ENCODE measurements around the gene GRIA4. TPM values are rescaled to one million over a fixed set of nuclear protein-coding genes. Genes with fewer than 3 reads are reported as not detected.

The GRIA4 gene
- polyA plus RNA-seq, 3 donors from 2014 or later: not detected

- no peak for DNase-seq
- Mint-ChIP-seq H3K27me3 (ENCODE audit: low read depth in 3 of 3) (peaks cover 0 to 1% (median 0%) of the 10 kb centered on the region in 3 donors), H3K4me1 (no peaks in the 10 kb centered on the region), H3K4me3 (no peak overlapping the region), H3K9me3 (peaks cover 0 to 11% (median 2%) of the 10 kb centered on the region in 6 donors), H3K36me3 (no peaks in the 10 kb centered on the region), H3K27ac (no peak overlapping the region)
Measured at GRCh38 chr11:105790840-105791239, 181.0 kb downstream of the GRIA4 start.

- Mint-ChIP-seq H3K36me3 (no peaks in the 10 kb centered on the region), H3K27me3 (ENCODE audit: low read depth in 3 of 3) (peaks cover 0 to 1% (median 0%) of the 10 kb centered on the region in 3 donors), H3K9me3 (peaks cover 0 to 6% (median 0%) of the 10 kb centered on the region in 6 donors), H3K27ac (no peak overlapping the region), H3K4me3 (no peak overlapping the region), H3K4me1 (no peaks in the 10 kb centered on the region)
- DNase-seq: no peak
Measured at GRCh38 chr11:105793092-105793491, 183.2 kb downstream of the GRIA4 start.

GRCh38 chr11:105799263-105799662 lies 189.4 kb downstream of the GRIA4 start:
- no peak for DNase-seq
- H3K4me3 Mint-ChIP-seq: no peak overlapping the region
- H3K27ac Mint-ChIP-seq: no peak overlapping the region
- no peaks in the 10 kb centered on the region for H3K4me1 Mint-ChIP-seq
- no peaks in the 10 kb centered on the region for H3K36me3 Mint-ChIP-seq
- peaks cover 0 to 5% (median under 1%) of the 10 kb centered on the region in 6 donors for H3K9me3 Mint-ChIP-seq
- peaks cover 0 to 1% (median 0%) of the 10 kb centered on the region in 3 donors for H3K27me3 Mint-ChIP-seq (ENCODE audit: low read depth in 3 of 3)

- H3K4me1 Mint-ChIP-seq: no peaks in the 10 kb centered on the region
- H3K27ac Mint-ChIP-seq: no peak overlapping the region
- no peak overlapping the region for H3K4me3 Mint-ChIP-seq
- H3K36me3 Mint-ChIP-seq: no peaks in the 10 kb centered on the region
- H3K27me3 Mint-ChIP-seq (ENCODE audit: low read depth in 3 of 3): peaks cover 0 to 1% (median 0%) of the 10 kb centered on the region in 3 donors
- DNase-seq: no peak
- peaks cover 0 to 5% (median 1%) of the 10 kb centered on the region in 6 donors for H3K9me3 Mint-ChIP-seq
Measured at GRCh38 chr11:105799728-105800462, 190.0 kb downstream of the GRIA4 start.

- Mint-ChIP-seq H3K36me3 (no peaks in the 10 kb centered on the region), H3K27ac (no peak overlapping the region), H3K4me1 (no peaks in the 10 kb centered on the region), H3K9me3 (peaks cover 0 to 5% (median 2%) of the 10 kb centered on the region in 6 donors), H3K27me3 (ENCODE audit: low read depth in 3 of 3) (no peaks in the 10 kb centered on the region), H3K4me3 (no peak overlapping the region)
- DNase-seq: no peak
Measured at GRCh38 chr11:105802390-105802789, 192.5 kb downstream of the GRIA4 start.

- Mint-ChIP-seq H3K4me3 (no peak overlapping the region), H3K27ac (no peak overlapping the region), H3K9me3 (peaks cover 0 to 8% (median 5%) of the 10 kb centered on the region in 6 donors), H3K4me1 (no peaks in the 10 kb centered on the region), H3K36me3 (no peaks in the 10 kb centered on the region), H3K27me3 (ENCODE audit: low read depth in 3 of 3) (peaks cover 0 to 2% (median 1%) of the 10 kb centered on the region in 3 donors)
- no peak for DNase-seq
Measured at GRCh38 chr11:105811242-105811641, 201.4 kb downstream of the GRIA4 start.

- H3K4me3 Mint-ChIP-seq: no peak overlapping the region
- no peaks in the 10 kb centered on the region for H3K36me3 Mint-ChIP-seq
- H3K9me3 Mint-ChIP-seq: peaks cover 0 to 12% (median 0%) of the 10 kb centered on the region in 6 donors
- peaks cover 0 to 4% (median 0%) of the 10 kb centered on the region in 3 donors for H3K27me3 Mint-ChIP-seq (ENCODE audit: low read depth in 3 of 3)
- no peaks in the 10 kb centered on the region for H3K4me1 Mint-ChIP-seq
- no peak overlapping the region for H3K27ac Mint-ChIP-seq
- no peak for DNase-seq
Measured at GRCh38 chr11:105821372-105821771, 211.5 kb downstream of the GRIA4 start.

- Mint-ChIP-seq H3K9me3 (peaks cover 0 to 12% (median 0%) of the 10 kb centered on the region in 6 donors), H3K36me3 (no peaks in the 10 kb centered on the region), H3K4me3 (no peak overlapping the region), H3K27me3 (ENCODE audit: low read depth in 3 of 3) (peaks cover 0 to 4% (median 0%) of the 10 kb centered on the region in 3 donors), H3K4me1 (no peaks in the 10 kb centered on the region), H3K27ac (no peak overlapping the region)
- no peak for DNase-seq
Measured at GRCh38 chr11:105821781-105822180, 211.9 kb downstream of the GRIA4 start.

GRCh38 chr11:105823495-105824033 lies 213.7 kb downstream of the GRIA4 start:
- peaks cover 0 to 12% (median 0%) of the 10 kb centered on the region in 6 donors for H3K9me3 Mint-ChIP-seq
- peaks cover 0 to 3% (median 0%) of the 10 kb centered on the region in 3 donors for H3K27me3 Mint-ChIP-seq (ENCODE audit: low read depth in 3 of 3)
- H3K4me1 Mint-ChIP-seq: no peaks in the 10 kb centered on the region
- H3K36me3 Mint-ChIP-seq: no peaks in the 10 kb centered on the region
- H3K4me3 Mint-ChIP-seq: no peak overlapping the region
- no peak overlapping the region for H3K27ac Mint-ChIP-seq
- no peak for DNase-seq

GRCh38 chr11:105824457-105825013 lies 214.7 kb downstream of the GRIA4 start:
- H3K4me1 Mint-ChIP-seq: no peaks in the 10 kb centered on the region
- H3K9me3 Mint-ChIP-seq: peaks cover 0 to 12% (median 0%) of the 10 kb centered on the region in 6 donors
- H3K36me3 Mint-ChIP-seq: no peaks in the 10 kb centered on the region
- peaks cover 0 to 3% (median 0%) of the 10 kb centered on the region in 3 donors for H3K27me3 Mint-ChIP-seq (ENCODE audit: low read depth in 3 of 3)
- H3K4me3 Mint-ChIP-seq: no peak overlapping the region
- H3K27ac Mint-ChIP-seq: no peak overlapping the region
- no peak for DNase-seq

- Mint-ChIP-seq H3K36me3 (no peaks in the 10 kb centered on the region), H3K4me3 (no peak overlapping the region), H3K27me3 (ENCODE audit: low read depth in 3 of 3) (peaks cover 0 to 3% (median 1%) of the 10 kb centered on the region in 3 donors), H3K4me1 (no peaks in the 10 kb centered on the region), H3K27ac (no peak overlapping the region), H3K9me3 (peaks cover 0 to 7% (median 0%) of the 10 kb centered on the region in 6 donors)
- no peak for DNase-seq
Measured at GRCh38 chr11:105825141-105825540, 215.3 kb downstream of the GRIA4 start.

- Mint-ChIP-seq H3K9me3 (peaks cover 0 to 4% (median 0%) of the 10 kb centered on the region in 6 donors), H3K4me1 (no peaks in the 10 kb centered on the region), H3K27me3 (ENCODE audit: low read depth in 3 of 3) (peaks cover 1 to 2% (median 2%) of the 10 kb centered on the region in 3 donors), H3K27ac (no peak overlapping the region), H3K4me3 (no peak overlapping the region), H3K36me3 (no peaks in the 10 kb centered on the region)
- DNase-seq: no peak
Measured at GRCh38 chr11:105827906-105828305, 218.0 kb downstream of the GRIA4 start.

GRCh38 chr11:105829084-105829483 lies 219.2 kb downstream of the GRIA4 start:
- H3K4me3 Mint-ChIP-seq: no peak overlapping the region
- no peaks in the 10 kb centered on the region for H3K36me3 Mint-ChIP-seq
- no peak for DNase-seq

GRCh38 chr11:105834461-105834860 lies 224.6 kb downstream of the GRIA4 start:
- H3K4me3 Mint-ChIP-seq: no peak overlapping the region

More at GRCh38 chr11:105829084-105829483, 219.2 kb downstream of the GRIA4 start:
- Mint-ChIP-seq H3K27me3 (ENCODE audit: low read depth in 3 of 3) (peaks cover 0 to 2% (median 2%) of the 10 kb centered on the region in 3 donors), H3K9me3 (no peaks in the 10 kb centered on the region), H3K4me1 (no peaks in the 10 kb centered on the region), H3K27ac (no peak overlapping the region)

More at GRCh38 chr11:105834461-105834860, 224.6 kb downstream of the GRIA4 start:
- no peaks in the 10 kb centered on the region for H3K36me3 Mint-ChIP-seq
- H3K27me3 Mint-ChIP-seq (ENCODE audit: low read depth in 3 of 3): peaks cover 0 to 4% (median 2%) of the 10 kb centered on the region in 3 donors
- no peaks in the 10 kb centered on the region for H3K4me1 Mint-ChIP-seq
- no peak for DNase-seq
- H3K27ac Mint-ChIP-seq: no peak overlapping the region
- peaks cover 0 to 5% (median 3%) of the 10 kb centered on the region in 6 donors for H3K9me3 Mint-ChIP-seq
